Measurements from ENCODE around the gene KAT6B. TPM values are rescaled to one million over a fixed set of nuclear protein-coding genes. Genes with fewer than 3 reads are reported as not detected.

Gene KAT6B
- total and polyA plus RNA-seq, 2 experiments from 2014 or later, result 32.0 to 43.9 TPM

DNA sequence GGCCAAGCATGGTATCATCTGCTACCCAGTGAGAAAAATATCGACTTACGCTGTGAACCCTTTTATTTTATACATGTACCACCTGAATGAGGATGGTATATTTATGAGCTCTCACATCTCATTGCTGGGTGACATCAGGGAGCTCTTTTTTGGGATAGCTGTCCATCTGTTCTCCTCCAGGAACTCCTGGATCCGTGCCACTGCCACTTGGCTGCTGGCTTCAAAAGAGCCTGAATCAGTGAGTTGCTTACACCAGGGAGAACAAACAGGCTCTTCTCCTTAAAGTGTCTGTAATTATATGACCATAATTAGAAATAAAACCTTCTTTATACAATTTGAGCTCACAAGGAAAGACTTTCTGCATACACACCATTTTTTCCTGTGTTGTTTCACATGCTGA lies 106.2 kb downstream of the KAT6B start:
- Histone ChIP-seq H3K4me1 (ENCODE audit: low read depth) (peaks cover 11% of the 10 kb centered on the region), H3K4me3 (no peak overlapping the region), H3K27me3 (no peaks in the 10 kb centered on the region), H3K27ac (no peak overlapping the region), H3K9me3 (ENCODE audit: low read depth) (no peaks in the 10 kb centered on the region), H3K36me3 (no peaks in the 10 kb centered on the region)
- TF ChIP-seq, protein P1, sequence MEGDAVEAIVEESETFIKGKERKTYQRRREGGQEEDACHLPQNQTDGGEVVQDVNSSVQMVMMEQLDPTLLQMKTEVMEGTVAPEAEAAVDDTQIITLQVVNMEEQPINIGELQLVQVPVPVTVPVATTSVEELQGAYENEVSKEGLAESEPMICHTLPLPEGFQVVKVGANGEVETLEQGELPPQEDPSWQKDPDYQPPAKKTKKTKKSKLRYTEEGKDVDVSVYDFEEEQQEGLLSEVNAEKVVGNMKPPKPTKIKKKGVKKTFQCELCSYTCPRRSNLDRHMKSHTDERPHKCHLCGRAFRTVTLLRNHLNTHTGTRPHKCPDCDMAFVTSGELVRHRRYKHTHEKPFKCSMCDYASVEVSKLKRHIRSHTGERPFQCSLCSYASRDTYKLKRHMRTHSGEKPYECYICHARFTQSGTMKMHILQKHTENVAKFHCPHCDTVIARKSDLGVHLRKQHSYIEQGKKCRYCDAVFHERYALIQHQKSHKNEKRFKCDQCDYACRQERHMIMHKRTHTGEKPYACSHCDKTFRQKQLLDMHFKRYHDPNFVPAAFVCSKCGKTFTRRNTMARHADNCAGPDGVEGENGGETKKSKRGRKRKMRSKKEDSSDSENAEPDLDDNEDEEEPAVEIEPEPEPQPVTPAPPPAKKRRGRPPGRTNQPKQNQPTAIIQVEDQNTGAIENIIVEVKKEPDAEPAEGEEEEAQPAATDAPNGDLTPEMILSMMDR (IDR thresholded peaks at IDR 0.05; ENCODE audit: low read depth, low read length), result no peak
- no peak for DNase-seq (ENCODE audit: low read depth in 1 of 2, low spot score in 1 of 2)

DNA sequence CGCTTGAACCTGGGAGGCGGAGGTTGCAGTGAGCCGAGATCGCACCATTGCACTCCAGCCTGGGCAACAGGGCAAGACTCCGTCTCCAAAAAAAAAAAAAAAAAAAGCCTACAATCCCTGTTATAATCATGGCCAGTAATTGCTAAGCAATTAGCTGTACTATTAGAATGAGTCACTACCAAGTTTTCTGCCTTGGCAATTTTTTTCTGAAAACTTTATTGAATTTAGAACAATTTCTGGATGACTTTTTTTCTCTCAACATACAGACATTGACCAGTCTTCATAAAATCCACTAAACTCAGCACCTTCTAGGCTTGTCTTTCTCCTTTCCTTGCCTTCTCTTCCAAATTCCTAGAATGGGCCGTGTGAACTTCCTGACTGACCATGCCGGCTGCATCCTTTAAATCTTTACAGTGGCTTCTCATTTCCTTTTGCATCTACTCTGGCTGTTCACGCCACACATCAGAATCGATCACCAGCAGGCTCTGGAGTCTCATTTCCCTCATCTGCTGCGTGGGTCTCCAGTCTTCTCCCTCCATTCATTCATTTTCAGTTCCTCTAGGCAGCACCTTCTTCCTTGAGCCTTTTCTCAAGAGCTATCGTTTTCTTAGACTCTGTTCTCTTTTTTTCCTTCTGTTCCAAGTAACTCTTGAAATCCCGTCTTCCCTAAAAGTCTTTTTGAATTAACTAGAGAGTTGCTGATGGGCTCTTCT lies 107.9 kb downstream of the KAT6B start:
- TF ChIP-seq, protein P1 (IDR thresholded peaks at IDR 0.05; ENCODE audit: low read depth, low read length), result no peak
- DNase-seq (ENCODE audit: low read depth in 1 of 2, low spot score in 1 of 2), result no peak
- H3K4me1 ChIP-seq (ENCODE audit: low read depth), result peaks cover 11% of the 10 kb centered on the region

DNA sequence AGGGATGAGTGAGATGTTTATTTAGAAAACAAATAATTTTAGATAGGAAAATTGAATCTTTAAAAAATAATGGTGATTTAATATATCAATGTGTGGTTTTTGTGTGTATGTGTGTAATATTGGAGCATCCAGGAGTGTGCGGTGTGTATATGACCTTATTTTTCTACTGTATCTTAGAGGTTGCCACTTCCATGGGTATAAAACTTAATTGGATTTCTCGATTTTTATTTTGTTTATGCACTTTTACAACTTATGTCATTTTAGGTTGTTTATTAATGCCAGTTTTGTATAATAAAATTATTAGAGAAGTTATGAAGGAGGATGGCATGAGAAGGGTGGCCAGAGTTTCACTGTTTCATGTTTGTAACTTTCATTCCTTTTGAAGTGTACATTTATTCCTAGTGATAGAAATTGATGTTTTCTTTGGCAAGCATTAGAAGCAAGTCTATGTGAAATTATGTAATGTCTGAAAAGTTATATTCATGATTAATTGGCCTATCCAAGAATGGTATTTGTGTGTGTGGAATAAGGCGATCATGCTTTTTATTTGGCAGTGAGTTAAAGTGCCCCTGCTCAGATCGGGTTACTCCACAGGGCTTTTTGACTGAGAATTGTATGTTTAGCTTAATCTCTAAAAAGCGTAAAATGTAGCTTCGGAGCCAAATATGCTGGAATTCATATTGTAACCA lies 110.3 kb downstream of the KAT6B start:
- Histone ChIP-seq H3K4me3 (no peak overlapping the region), H3K9me3 (ENCODE audit: low read depth) (no peaks in the 10 kb centered on the region), H3K36me3 (no peaks in the 10 kb centered on the region), H3K27ac (no peak overlapping the region), H3K4me1 (ENCODE audit: low read depth) (peaks cover 8% of the 10 kb centered on the region), H3K27me3 (no peaks in the 10 kb centered on the region)
- TF ChIP-seq, protein P1 (IDR thresholded peaks at IDR 0.05; ENCODE audit: low read depth, low read length), result no peak
- DNase-seq (ENCODE audit: low read depth in 1 of 2, low spot score in 1 of 2), result peak in 1 of 2 donors; percentile 70

More for the DNA sequence above, 107.9 kb downstream of the KAT6B start:
- Histone ChIP-seq H3K27ac (no peak overlapping the region), H3K36me3 (no peaks in the 10 kb centered on the region), H3K27me3 (no peaks in the 10 kb centered on the region), H3K4me3 (no peak overlapping the region), H3K9me3 (ENCODE audit: low read depth) (no peaks in the 10 kb centered on the region)

DNA sequence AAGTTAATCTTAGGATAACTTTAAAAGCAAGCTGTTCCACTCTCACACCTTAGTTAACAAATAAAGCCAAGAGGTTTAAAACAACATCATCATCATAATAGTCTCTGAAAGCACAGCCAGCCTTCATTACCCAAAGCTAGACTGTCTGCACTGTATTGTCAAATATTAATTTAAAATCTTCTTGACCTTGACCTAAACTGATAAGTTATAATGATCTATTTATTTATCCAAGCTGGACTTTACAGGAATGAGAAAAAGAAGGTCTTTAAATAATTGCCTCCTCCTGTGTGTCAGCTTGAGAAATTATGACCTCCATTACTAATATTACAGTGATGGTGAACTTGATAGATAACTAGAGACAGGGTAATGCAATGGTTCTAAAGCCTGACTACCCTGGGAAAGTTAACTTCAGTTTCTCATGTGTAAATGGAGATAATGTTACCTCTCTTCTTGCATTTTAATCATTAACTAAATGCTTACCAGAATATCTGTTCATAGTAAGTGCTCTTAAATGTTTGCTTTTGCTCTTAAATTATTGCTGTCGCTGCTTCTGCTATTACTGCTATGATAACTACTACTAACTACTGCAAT lies 111.0 kb downstream of the KAT6B start:
- Histone ChIP-seq H3K4me3 (no peak overlapping the region), H3K9me3 (ENCODE audit: low read depth) (no peaks in the 10 kb centered on the region), H3K27ac (no peak overlapping the region), H3K27me3 (no peaks in the 10 kb centered on the region), H3K36me3 (no peaks in the 10 kb centered on the region), H3K4me1 (ENCODE audit: low read depth) (peaks cover 8% of the 10 kb centered on the region)
- TF ChIP-seq, protein P1 (IDR thresholded peaks at IDR 0.05; ENCODE audit: low read depth, low read length), result no peak
- DNase-seq (ENCODE audit: low read depth in 1 of 2, low spot score in 1 of 2), result no peak

DNA sequence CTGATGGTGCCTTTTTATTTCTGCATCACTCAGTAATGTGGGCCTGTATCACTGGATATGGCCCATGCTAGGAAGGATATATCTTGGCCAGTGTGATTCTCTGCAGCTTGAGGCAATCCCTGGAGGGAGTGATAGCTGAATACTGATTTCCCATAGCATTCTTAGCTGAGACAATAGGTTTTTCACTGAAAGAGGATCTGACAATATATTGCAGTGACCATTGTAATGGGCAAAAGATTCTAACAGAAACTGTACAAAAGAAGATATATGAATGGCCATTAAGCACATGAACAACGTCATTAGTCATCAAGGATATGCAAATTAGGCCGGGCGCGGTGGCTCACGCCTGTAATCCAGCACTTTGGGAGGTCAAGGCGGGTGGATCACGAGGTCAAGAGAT lies 117.8 kb downstream of the KAT6B start:
- Histone ChIP-seq H3K9me3 (ENCODE audit: low read depth) (no peaks in the 10 kb centered on the region), H3K27me3 (no peaks in the 10 kb centered on the region), H3K36me3 (no peaks in the 10 kb centered on the region), H3K4me1 (ENCODE audit: low read depth) (peaks cover 19% of the 10 kb centered on the region), H3K4me3 (no peak overlapping the region), H3K27ac (no peak overlapping the region)
- TF ChIP-seq, protein P1 (IDR thresholded peaks at IDR 0.05; ENCODE audit: low read depth, low read length), result no peak
- DNase-seq (ENCODE audit: low read depth in 1 of 2, low spot score in 1 of 2), result no peak
